Astrocyte (in vitro differentiated cells and primary cell): ENCODE results near the gene PPCS. TPM values are rescaled to one million over a fixed set of nuclear protein-coding genes. Genes with fewer than 3 reads are reported as not detected.

Experiments used
- DNase-seq: peaks from one replicate; pipeline ENCODE4 v3.0.0-alpha.2; 2010; ENCODE audit warnings: low read depth
- FAIRE-seq: peaks from 2 replicates; lab custom pipeline; 2011; peaks lifted over from hg19 to GRCh38; lab: Jason Lieb, UNC
- H2AFZ ChIP-seq: 2 replicates; pipeline ENCODE4 v1.6.0; 2012; ENCODE audit warnings: low read depth, low read length, inconsistent platforms
- H3K27ac ChIP-seq: 2 replicates; pipeline ENCODE4 v1.5.1; 2011; ENCODE audit warnings: low read depth, low read length, inconsistent platforms
- H3K27me3 ChIP-seq: 2 replicates; pipeline ENCODE4 v1.6.0; 2011; ENCODE audit warnings: low read length, inconsistent platforms; ENCODE audit not compliant: insufficient read depth
- H3K36me3 ChIP-seq: 2 replicates; pipeline ENCODE4 v1.5.1; 2011; ENCODE audit warnings: low read length, inconsistent platforms; ENCODE audit not compliant: insufficient read depth
- H3K4me1 ChIP-seq: 2 replicates; pipeline ENCODE4 v1.5.1; 2011; ENCODE audit warnings: low read length, inconsistent platforms; ENCODE audit not compliant: insufficient read depth
- H3K4me2 ChIP-seq: 2 replicates; pipeline ENCODE4 v1.6.0; 2012; ENCODE audit warnings: low read length, inconsistent platforms
- H3K4me3 ChIP-seq: 2 replicates; pipeline ENCODE4 v1.5.1; 2011; ENCODE audit warnings: low read depth, mild to moderate bottlenecking, low read length, inconsistent platforms; ENCODE audit not compliant: insufficient read depth
- H3K79me2 ChIP-seq: 2 replicates; pipeline ENCODE4 v1.6.0; 2012; ENCODE audit warnings: mild to moderate bottlenecking, low read length, inconsistent platforms; ENCODE audit not compliant: insufficient read depth
- H3K9ac ChIP-seq: 2 replicates; pipeline ENCODE4 v1.6.0; 2012; ENCODE audit warnings: mild to moderate bottlenecking, low read length, inconsistent platforms
- H3K9me3 ChIP-seq: 2 replicates; pipeline ENCODE4 v1.5.1; 2012; ENCODE audit warnings: low read depth, mild to moderate bottlenecking, low read length, inconsistent platforms; ENCODE audit not compliant: insufficient read depth
- H4K20me1 ChIP-seq: 2 replicates; pipeline ENCODE4 v1.6.0; 2012; ENCODE audit warnings: low read length, inconsistent platforms; ENCODE audit not compliant: insufficient read depth
- H3K27ac Mint-ChIP-seq: one replicate; pipeline ENCODE4 v1.8.0; 2021; ENCODE audit warnings: mild to moderate bottlenecking, mixed read lengths; ENCODE audit not compliant: unreplicated experiment
- H3K27me3 Mint-ChIP-seq: one replicate; pipeline ENCODE4 v1.8.0; 2021; ENCODE audit warnings: low read depth, mixed read lengths; ENCODE audit not compliant: unreplicated experiment
- H3K36me3 Mint-ChIP-seq: one replicate; pipeline ENCODE4 v1.8.0; 2021; ENCODE audit warnings: low read depth, mixed read lengths; ENCODE audit not compliant: unreplicated experiment
- H3K4me1 Mint-ChIP-seq: one replicate; pipeline ENCODE4 v1.8.0; 2021; ENCODE audit warnings: low read depth, mixed read lengths; ENCODE audit not compliant: unreplicated experiment
- H3K4me3 Mint-ChIP-seq: one replicate; pipeline ENCODE4 v1.8.0; 2021; ENCODE audit warnings: mild to moderate bottlenecking, moderate library complexity, mixed read lengths; ENCODE audit not compliant: unreplicated experiment
- H3K9me3 Mint-ChIP-seq: one replicate; pipeline ENCODE4 v1.8.0; 2021; ENCODE audit warnings: mild to moderate bottlenecking, mixed read lengths; ENCODE audit not compliant: unreplicated experiment
- CTCF ChIP-seq: IDR thresholded peaks from 2 replicates; pipeline ENCODE4 v1.5.1; 2011; ENCODE audit warnings: low read depth, mild to moderate bottlenecking, inconsistent platforms, low read length, moderate library complexity; ENCODE audit not compliant: insufficient read depth
- EZH2 ChIP-seq: IDR thresholded peaks from 2 replicates; pipeline ENCODE4 v1.6.1; 2012; ENCODE audit warnings: mild to moderate bottlenecking, low read length, inconsistent platforms; ENCODE audit not compliant: insufficient read depth
- total RNA-seq: library from RNA; stranded (reverse); gene quantifications from 2 replicates; pipeline ENCODE4 v1.2.1, GENCODE V29; 2021

Gene PPCS
- total RNA-seq, 1 donor from 2014 or later, result 23.4 TPM

- TF ChIP-seq EZH2 (no peak), CTCF (no peak)
- Histone ChIP-seq H3K4me3 (no peak overlapping the region), H3K27me3 (peaks cover 17% of the 10 kb centered on the region), H3K4me1 (peaks cover 12% of the 10 kb centered on the region), H3K27ac (no peak overlapping the region), H2AFZ (no peak overlapping the region), H3K4me2 (no peak overlapping the region), H3K36me3 (no peaks in the 10 kb centered on the region), H3K79me2 (no peaks in the 10 kb centered on the region), H4K20me1 (no peaks in the 10 kb centered on the region), H3K9me3 (no peaks in the 10 kb centered on the region), H3K9ac (no peak overlapping the region)
- DNase-seq (no peak), FAIRE-seq (no peak)
- Mint-ChIP-seq H3K4me3 (no peak overlapping the region), H3K4me1 (peaks cover 20% of the 10 kb centered on the region), H3K27me3 (peaks cover 3% of the 10 kb centered on the region), H3K36me3 (no peaks in the 10 kb centered on the region), H3K9me3 (no peaks in the 10 kb centered on the region), H3K27ac (no peak overlapping the region)
Measured at GRCh38 chr1:42417166-42417565, 39.2 kb upstream of the PPCS start.

DNA sequence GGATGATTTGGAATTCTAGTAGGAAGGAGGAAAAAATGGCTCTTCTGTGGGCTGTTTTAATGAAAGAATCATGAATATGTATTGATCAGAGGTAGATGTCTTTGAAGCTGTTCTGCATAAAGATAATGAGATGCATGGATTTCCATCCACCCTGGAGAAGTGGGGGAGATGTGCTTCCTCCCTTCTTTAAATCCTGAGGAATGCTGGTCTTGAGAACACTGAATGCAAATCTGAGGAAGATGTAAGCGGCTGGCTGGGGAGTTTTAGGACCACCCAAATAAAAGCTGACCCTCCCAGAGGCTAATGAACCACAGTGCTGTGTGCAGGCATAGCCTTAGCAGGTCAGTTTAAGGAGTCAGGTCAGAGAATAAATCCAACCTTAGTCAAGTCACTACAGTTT, 37.8 kb upstream of the PPCS start:
- Histone ChIP-seq H3K36me3 (no peaks in the 10 kb centered on the region), H2AFZ (no peak overlapping the region), H3K4me2 (no peak overlapping the region), H3K79me2 (no peaks in the 10 kb centered on the region), H4K20me1 (no peaks in the 10 kb centered on the region), H3K9ac (no peak overlapping the region), H3K4me3 (no peak overlapping the region), H3K27ac (no peak overlapping the region), H3K4me1 (peaks cover 12% of the 10 kb centered on the region), H3K27me3 (peaks cover 22% of the 10 kb centered on the region), H3K9me3 (no peaks in the 10 kb centered on the region)
- Mint-ChIP-seq H3K9me3 (no peaks in the 10 kb centered on the region), H3K4me3 (no peak overlapping the region), H3K27me3 (peaks cover 3% of the 10 kb centered on the region), H3K27ac (peak overlapping the region; percentile 16), H3K36me3 (no peaks in the 10 kb centered on the region), H3K4me1 (peaks cover 20% of the 10 kb centered on the region)
- no peak for FAIRE-seq
- DNase-seq, result no peak
- TF ChIP-seq CTCF, result no peak
- TF ChIP-seq EZH2, result no peak

DNA sequence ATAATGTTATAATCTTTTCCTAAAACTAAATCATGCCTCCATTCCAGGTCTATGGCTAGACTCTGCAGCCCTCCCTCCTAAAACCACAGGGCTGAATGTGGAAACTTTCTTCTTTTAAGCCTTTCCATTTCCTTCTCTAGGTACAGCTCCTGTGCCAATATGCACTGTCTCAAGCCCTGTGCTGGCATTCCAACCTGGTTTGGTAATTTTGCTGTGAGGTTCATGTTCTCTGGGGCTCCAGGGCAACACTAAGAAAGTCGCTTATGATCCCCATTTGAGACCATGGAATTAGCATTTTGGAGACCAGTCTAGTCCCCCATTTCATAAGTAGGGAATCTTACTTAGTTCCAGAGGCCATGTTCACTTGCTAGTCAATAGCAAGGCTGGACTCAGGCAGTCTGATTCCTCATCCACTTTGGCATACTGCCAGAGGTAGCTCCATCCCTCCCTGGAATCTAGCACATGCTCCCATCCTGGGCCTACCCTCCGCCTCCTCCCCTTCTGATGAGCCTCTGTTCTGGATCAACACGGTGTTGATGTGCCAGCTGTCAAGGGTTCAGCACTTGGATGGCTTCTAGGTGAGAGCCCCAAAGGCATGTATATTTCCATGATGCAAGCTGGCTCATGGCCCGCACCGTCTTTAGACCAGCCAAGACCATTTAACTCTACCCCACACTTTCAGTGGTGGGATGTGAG, 37.1 kb upstream of the PPCS start:
- Histone ChIP-seq H2AFZ (no peak overlapping the region), H3K9ac (no peak overlapping the region), H3K27me3 (peaks cover 21% of the 10 kb centered on the region), H3K4me1 (peaks cover 12% of the 10 kb centered on the region), H3K36me3 (no peaks in the 10 kb centered on the region), H3K27ac (no peak overlapping the region), H3K9me3 (no peaks in the 10 kb centered on the region), H3K79me2 (no peaks in the 10 kb centered on the region), H3K4me2 (no peak overlapping the region), H4K20me1 (no peaks in the 10 kb centered on the region), H3K4me3 (no peak overlapping the region)
- DNase-seq (peak; percentile 8), FAIRE-seq (no peak)
- Mint-ChIP-seq H3K27me3 (peaks cover 3% of the 10 kb centered on the region), H3K9me3 (no peaks in the 10 kb centered on the region), H3K27ac (no peak overlapping the region), H3K4me1 (peaks cover 28% of the 10 kb centered on the region), H3K36me3 (no peaks in the 10 kb centered on the region), H3K4me3 (no peak overlapping the region)
- no peak for TF ChIP-seq CTCF
- TF ChIP-seq EZH2, result no peak
